Activated CD4-positive, alpha-beta T cell treated with anti-CD3 and anti-CD28 coated beads, Interleukin-2, amount 10 ng/mL, durations not matched to agents 7 days and 5 days (primary cell): Measurements from ENCODE around the gene IFNL4. TPM values are rescaled to one million over a fixed set of nuclear protein-coding genes. Genes with fewer than 3 reads are reported as not detected.
"Not testable (repeated sequence)": the region's sequence is repeated elsewhere in the genome, so short reads cannot be mapped to it uniquely, and the experiment has no call there.

Source experiments
- CTCF ChIA-PET: fragments of 350-600 bp; sonication (Branson Sonifier 250); formaldehyde crosslinking; loops from one replicate; lab custom pipeline; 2021; ENCODE audit warnings: antibody characterized with exemption; lab: Charles Lee
- POLR2A ChIA-PET: fragments of 350-600 bp; sonication (Branson Sonifier 250); formaldehyde crosslinking; loops from one replicate; lab custom pipeline; 2021; ENCODE audit warnings: antibody characterized with exemption; lab: Charles Lee
- DNase-seq: peaks from one replicate; pipeline ENCODE4 v3.0.0-alpha.2; 2020
- H3K27ac Mint-ChIP-seq: one replicate; pipeline ENCODE4 v1.8.0; 2021; ENCODE audit warnings: mild to moderate bottlenecking, moderate library complexity, mixed read lengths
- H3K27me3 Mint-ChIP-seq: one replicate; pipeline ENCODE4 v1.8.0; 2021; ENCODE audit warnings: mixed read lengths
- H3K36me3 Mint-ChIP-seq: one replicate; pipeline ENCODE4 v1.8.0; 2021; ENCODE audit warnings: low read depth, mixed read lengths
- H3K4me1 Mint-ChIP-seq: one replicate; pipeline ENCODE4 v1.8.0; 2021; ENCODE audit warnings: mixed read lengths
- H3K4me3 Mint-ChIP-seq: one replicate; pipeline ENCODE4 v1.8.0; 2021; ENCODE audit warnings: mild to moderate bottlenecking, moderate library complexity, mixed read lengths
- H3K9me3 Mint-ChIP-seq: one replicate; pipeline ENCODE4 v1.8.0; 2021; ENCODE audit warnings: mixed read lengths
- total RNA-seq, 2 experiments: library from RNA; stranded (reverse); gene quantifications; one replicate each; pipeline ENCODE4 v1.2.3, GENCODE V29; 2021

The IFNL4 gene
- total RNA-seq, 2 experiments from 2014 or later, result not detected

DNA sequence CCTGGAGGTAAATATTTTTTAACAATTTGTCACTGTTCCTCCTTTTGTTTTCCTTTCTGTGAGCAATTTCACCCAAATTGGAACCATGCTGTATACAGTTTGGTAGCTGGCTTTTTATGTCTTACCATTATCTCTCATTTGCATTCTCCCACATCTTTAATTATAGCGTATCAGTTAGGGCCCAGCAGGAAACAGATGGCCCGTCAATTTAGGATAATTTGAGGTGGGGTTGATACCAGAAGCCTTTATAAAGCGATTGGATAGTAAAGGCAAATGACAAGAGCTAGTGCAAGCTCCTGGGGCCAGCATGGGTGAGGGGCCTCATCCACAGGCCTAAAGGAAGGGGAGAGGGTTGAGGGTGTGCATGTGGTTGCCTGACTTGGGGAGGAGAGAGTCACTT, 3.8 kb upstream of the IFNL4 start:
- Mint-ChIP-seq H3K27ac (no peak overlapping the region), H3K36me3 (no peaks in the 10 kb centered on the region), H3K9me3 (no peaks in the 10 kb centered on the region), H3K4me3 (no peak overlapping the region), H3K27me3 (peaks cover 6% of the 10 kb centered on the region), H3K4me1 (peaks cover 12% of the 10 kb centered on the region)
- CTCF ChIA-PET, result no interaction called here
- POLR2A ChIA-PET, result no interaction called here
- DNase-seq, result no peak

DNA sequence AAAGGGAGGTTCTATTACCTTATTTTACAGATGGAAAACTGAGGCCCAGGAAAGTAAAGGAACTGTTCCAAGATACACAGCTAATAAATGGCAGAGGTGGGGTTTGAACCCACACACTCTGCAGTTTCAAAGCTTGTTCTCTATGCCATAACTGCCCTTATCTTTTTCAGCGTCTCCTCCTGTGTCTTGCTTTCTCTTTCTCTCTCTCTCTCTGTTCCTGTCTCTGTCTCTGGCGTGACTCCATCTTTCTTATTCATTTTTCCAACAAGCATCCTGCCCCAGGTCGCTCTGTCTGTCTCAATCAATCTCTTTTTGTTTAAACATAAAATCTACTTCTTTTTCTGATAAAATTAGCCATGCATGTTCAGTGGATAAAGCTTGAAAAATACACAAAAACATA, 3.2 kb upstream of the IFNL4 start:
- Mint-ChIP-seq H3K9me3 (no peaks in the 10 kb centered on the region), H3K4me3 (no peak overlapping the region), H3K27me3 (peaks cover 10% of the 10 kb centered on the region), H3K4me1 (peaks cover 12% of the 10 kb centered on the region), H3K36me3 (no peaks in the 10 kb centered on the region), H3K27ac (no peak overlapping the region)
- ChIA-PET POLR2A (no interaction called here), CTCF (no interaction called here)
- no peak for DNase-seq

DNA sequence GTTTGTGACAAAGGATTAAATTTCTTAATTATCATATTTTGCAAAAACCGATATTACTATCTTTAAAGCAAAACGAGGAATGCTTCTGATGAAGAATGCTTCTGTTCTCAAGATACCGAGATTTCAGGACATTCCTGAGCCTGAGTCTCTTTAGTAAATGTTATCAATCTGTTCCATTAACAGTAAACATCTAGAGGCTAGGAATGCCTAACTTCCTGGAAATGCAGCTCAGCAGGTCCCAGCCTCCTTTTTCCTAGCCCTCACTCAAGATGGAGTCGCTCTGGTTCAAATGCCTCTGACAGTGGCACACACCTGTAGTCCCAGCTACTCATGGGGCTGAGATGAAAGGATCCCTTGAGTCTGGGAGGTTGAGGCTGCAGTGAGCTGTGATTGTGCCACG, 2.4 kb upstream of the IFNL4 start:
- no peak overlapping the region for H3K27ac Mint-ChIP-seq
- DNase-seq, result no peak
- H3K4me3 Mint-ChIP-seq, result no peak overlapping the region
- H3K9me3 Mint-ChIP-seq, result no peaks in the 10 kb centered on the region
- POLR2A ChIA-PET, result no interaction called here
- no peaks in the 10 kb centered on the region for H3K36me3 Mint-ChIP-seq
- CTCF ChIA-PET, result interaction anchor here (0.6 kb wide), 1 partner anchor 125 kb away, joined by 3 read pairs; no protein-coding TSS in a partner anchor
- peaks cover 11% of the 10 kb centered on the region for H3K27me3 Mint-ChIP-seq
- H3K4me1 Mint-ChIP-seq, result peaks cover 12% of the 10 kb centered on the region

DNA sequence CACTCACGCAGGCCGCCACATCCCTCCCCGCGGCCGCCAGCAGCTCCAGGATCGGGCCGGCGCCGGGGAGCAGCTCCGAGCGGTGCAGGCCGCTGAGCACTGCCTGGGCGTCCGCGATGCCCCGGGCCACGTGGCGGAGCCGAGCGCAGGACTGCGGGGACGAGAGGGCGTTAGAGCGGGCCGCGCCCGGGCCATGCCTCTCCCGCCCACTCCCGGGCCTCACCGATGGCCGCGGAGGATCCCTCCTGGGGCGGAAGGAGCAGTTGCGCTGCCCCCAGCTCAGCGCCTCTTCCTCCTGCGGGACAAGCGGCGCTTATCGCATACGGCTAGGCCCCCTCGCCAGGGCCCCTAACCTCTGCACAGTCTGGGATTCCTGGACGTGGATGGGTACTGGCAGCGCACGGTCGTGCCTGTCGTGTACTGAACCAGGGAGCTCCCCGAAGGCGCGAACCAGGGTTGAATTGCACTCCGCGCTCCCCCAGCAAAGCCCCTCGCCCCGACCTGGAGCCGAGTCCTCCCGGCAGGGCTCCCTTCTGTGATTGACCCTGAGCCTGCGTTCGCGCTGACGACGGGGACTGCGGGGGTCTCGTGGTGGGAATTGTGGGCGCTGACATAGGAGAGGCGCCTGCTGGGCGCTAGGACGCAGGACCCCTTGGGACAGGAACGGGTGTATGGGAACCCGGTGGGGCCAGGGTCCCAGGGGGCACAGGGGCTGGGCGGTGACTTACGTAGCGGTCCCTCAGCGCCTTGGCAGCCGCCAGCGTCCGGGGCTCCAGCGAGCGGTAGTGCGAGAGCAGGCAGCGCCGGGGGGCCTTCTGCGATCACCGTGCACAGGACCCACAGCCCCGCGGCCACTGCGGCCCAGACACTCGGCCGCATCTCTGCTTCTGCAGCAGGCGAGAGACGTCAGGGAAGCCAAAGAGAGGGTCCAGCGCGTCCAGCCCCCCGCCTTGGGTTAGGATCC, 673 bp downstream of the IFNL4 start:
- Mint-ChIP-seq H3K27ac (no peak overlapping the region), H3K9me3 (no peaks in the 10 kb centered on the region), H3K4me1 (peaks cover 12% of the 10 kb centered on the region), H3K36me3 (no peaks in the 10 kb centered on the region), H3K27me3 (peaks cover 11% of the 10 kb centered on the region), H3K4me3 (no peak overlapping the region)
- no peak for DNase-seq
- CTCF ChIA-PET, result interaction anchor here (1.0 kb wide), 1 partner anchor 49 kb away, joined by 3 read pairs; no protein-coding TSS in a partner anchor
- POLR2A ChIA-PET, result no interaction called here

DNA sequence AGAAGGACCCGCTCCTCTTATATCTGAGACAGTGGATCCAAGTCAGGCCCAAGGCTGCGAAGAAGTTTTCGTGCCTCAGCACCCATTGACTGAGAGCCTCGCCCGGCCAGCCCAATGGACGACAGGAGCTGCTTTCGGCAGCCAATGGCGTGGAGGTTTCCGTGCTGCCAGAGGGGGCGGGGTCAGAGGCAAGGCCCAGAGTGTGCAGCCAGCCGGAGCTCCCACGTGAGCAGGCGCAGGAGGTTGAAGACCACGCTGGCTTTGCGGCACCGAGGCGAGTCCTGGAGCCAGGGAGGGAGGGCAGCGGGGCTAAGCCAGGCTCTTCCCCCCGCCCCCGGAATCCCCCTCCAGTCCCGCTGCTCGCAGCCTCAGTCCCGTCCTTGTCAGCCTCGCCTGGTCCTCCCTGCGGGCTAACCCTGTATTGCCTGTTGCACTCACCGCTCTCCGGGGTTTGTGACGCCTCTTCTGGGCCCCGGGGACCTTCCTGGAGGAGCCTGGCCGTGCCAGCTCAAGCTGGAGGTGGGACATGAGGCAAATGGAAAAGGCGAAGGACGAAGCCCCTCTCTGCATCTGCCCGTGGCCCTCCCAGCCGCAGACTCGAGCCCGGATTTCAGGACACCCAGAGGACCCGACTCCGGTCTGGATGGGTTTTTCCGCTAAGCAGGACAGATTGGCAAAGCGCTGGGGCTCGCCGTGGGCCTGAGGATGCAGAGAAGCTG, 1.5 kb downstream of the IFNL4 start:
- Mint-ChIP-seq H3K4me3 (no peak overlapping the region), H3K4me1 (peaks cover 4% of the 10 kb centered on the region), H3K27ac (no peak overlapping the region), H3K9me3 (no peaks in the 10 kb centered on the region), H3K36me3 (no peaks in the 10 kb centered on the region), H3K27me3 (peaks cover 11% of the 10 kb centered on the region)
- ChIA-PET POLR2A (no interaction called here), CTCF (interaction anchor here (1.0 kb wide), 1 partner anchor 48 kb away, joined by 3 read pairs; no protein-coding TSS in a partner anchor)
- DNase-seq, result no peak

DNA sequence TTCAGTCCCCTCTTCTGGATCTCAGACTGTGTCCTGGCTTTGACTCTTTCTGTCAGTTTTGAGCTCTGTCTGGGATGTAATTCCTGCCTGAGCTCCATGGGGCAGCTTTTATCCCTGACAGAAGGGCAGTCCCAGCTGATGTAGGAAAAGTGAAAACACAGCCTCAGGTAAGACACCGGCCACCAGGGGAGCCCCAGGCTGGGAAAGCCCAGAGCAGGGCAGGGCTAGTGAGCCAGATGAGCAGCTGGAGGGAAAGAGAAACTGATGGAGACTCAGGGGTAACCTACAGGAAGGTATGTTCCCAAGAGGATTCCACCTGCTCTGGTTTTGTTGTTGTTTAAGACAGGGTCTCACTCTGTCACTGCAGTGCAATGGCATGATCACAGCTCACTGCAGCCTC, 3.5 kb downstream of the IFNL4 start:
- POLR2A ChIA-PET, H3K27me3 Mint-ChIP-seq, H3K27ac Mint-ChIP-seq, H3K9me3 Mint-ChIP-seq, CTCF ChIA-PET, DNase-seq, H3K4me1 Mint-ChIP-seq, H3K4me3 Mint-ChIP-seq, H3K36me3 Mint-ChIP-seq: not testable (repeated sequence)

DNA sequence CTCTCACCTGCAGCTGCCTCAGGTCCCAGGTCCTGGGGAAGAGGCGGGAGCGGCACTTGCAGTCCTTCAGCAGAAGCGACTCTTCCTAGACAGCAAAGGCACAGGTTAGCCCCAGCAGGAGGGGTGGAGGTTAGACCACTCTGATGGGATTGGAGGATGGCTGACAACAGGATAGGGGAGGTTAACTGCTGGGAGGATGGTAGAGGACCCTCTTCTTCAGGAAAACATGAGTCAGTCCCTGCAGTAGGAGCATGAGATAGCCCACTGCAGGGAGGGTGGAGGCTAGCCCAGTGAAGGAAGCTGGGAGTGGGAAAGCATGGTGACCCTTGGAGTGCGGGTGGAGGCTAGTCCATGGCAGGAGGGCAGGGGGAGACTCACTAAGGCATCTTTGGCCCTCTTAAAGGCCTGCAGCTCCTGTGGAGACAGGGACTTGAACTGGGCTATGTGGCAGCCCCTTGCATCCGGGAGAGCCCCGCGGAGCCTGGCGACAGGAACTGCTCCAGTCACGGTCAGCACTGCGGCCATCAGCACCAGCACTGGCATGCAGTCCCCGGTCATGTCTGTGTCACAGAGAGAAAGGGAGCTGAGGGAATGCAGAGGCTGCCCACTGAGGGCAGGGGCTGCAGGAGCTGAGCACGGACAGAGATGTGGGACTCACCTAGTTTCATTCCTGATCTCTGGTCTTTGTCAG, 4.1 kb downstream of the IFNL4 start, which contains the start of gene IFNL3:
IFNL3 (minus strand) TSS at position 597 of the 691 bp plus-strand sequence; CDS start at position 558, 39 bp downstream.
- CTCF ChIA-PET, H3K9me3 Mint-ChIP-seq, H3K27me3 Mint-ChIP-seq, H3K36me3 Mint-ChIP-seq, H3K4me1 Mint-ChIP-seq, H3K4me3 Mint-ChIP-seq, DNase-seq: not testable (repeated sequence)
- POLR2A ChIA-PET, result interaction anchor here (0.6 kb wide), 1 partner anchor 217 kb away, joined by 8 read pairs; no protein-coding TSS in a partner anchor
- H3K27ac Mint-ChIP-seq, result peak within 1 kb of the TSS; percentile 27

DNA sequence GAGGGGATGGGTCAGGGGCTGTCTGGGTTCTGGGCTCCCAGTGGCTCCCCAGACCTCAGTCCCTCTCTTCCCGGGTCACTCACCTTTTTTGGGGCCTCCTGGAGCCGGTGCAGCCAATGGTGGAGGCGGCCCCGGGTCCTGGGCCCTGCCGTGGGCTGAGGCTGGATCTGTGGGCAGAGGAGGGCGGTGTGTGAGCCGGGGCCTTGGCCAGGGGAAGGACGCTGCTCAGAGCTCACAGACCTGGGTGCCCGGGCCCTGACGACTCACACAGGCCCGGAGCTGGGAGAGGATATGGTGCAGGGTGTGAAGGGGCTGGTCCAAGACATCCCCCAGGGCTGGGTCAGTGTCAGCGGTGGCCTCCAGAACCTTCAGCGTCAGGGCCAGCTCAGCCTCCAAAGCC, 4.9 kb downstream of the IFNL4 start:
- H3K27ac Mint-ChIP-seq, H3K27me3 Mint-ChIP-seq, POLR2A ChIA-PET, H3K4me1 Mint-ChIP-seq, CTCF ChIA-PET, H3K4me3 Mint-ChIP-seq, DNase-seq, H3K9me3 Mint-ChIP-seq, H3K36me3 Mint-ChIP-seq: not testable (repeated sequence)

DNA sequence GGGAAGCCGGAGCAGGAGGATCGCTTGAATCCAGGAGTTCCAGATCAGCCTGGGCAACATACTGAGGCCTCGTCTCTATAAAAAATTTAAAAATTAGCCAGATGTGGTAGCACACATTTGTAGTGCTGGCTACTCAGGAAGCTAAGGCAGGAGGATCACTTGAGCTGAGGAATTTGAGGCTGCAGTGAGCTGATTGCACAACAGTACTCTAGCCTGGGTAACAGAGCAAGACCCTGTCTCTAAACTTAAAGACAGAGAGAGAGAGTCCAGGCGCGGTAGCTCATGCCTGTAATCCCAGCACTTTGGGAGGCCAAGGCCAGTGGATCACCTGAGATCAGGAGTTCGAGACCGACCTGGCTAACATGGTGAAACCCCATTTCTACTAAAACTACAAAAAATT, 8.2 kb downstream of the IFNL4 start:
- no peak for DNase-seq
- no peak overlapping the region for H3K4me3 Mint-ChIP-seq
- H3K4me1 Mint-ChIP-seq, result peaks cover 28% of the 10 kb centered on the region
- H3K27me3 Mint-ChIP-seq, result no peaks in the 10 kb centered on the region
- H3K27ac Mint-ChIP-seq, result no peak overlapping the region
- POLR2A ChIA-PET, result no interaction called here
- H3K9me3 Mint-ChIP-seq, result no peaks in the 10 kb centered on the region
- CTCF ChIA-PET, result interaction anchor here (0.6 kb wide), 1 partner anchor 21 kb away, joined by 5 read pairs; no protein-coding TSS in a partner anchor
- H3K36me3 Mint-ChIP-seq, result no peaks in the 10 kb centered on the region

DNA sequence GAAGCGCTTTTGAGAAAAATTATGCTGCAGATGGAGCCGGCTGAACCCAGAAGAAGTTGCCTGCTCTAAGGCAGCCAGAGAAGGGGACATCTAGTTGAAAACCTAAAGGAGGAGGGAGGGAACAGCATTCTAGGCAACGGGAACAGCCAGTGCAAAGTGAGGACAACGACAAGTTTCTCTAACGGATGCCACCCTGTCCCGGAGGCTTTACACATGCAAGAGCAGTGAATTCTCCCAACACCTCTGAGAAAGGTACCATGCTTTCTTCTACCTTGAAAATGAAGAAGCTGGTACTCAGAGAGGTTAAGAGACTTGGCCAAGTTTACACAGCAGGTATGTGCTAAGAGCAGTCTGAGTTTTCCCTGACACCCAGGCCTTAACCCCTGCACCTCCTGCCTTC, 9.7 kb downstream of the IFNL4 start:
- no peaks in the 10 kb centered on the region for H3K9me3 Mint-ChIP-seq
- H3K4me3 Mint-ChIP-seq, result no peak overlapping the region
- H3K36me3 Mint-ChIP-seq, result no peaks in the 10 kb centered on the region
- CTCF ChIA-PET, result interaction anchor here (0.7 kb wide), 1 partner anchor 129 kb away, joined by 3 read pairs; no protein-coding TSS in a partner anchor
- POLR2A ChIA-PET, result no interaction called here
- peaks cover 28% of the 10 kb centered on the region for H3K4me1 Mint-ChIP-seq
- no peaks in the 10 kb centered on the region for H3K27me3 Mint-ChIP-seq
- H3K27ac Mint-ChIP-seq, result no peak overlapping the region
- DNase-seq, result no peak

DNA sequence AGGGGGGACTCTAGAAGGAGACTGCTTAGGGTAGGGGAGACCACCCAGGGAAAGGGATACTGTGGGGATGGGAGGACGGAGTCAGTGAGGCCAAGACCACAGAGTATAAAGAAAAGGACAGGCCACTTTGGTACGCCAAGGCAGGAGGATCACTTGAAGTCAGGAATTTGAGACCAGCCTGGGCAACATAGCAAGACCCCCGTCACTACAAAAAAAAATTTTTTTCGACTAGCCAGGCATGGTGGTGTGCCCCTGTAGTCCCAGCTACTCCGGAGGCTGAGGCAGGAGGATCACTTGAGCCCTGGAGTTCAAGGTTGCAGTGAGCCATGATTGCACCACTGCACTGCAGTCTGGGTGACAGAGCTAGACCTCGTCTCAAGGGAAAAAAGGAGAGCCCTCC, 10.4 kb downstream of the IFNL4 start:
- H3K27ac Mint-ChIP-seq, result peak overlapping the region; percentile 88
- H3K4me3 Mint-ChIP-seq, result peak overlapping the region; percentile 41

More for the DNA sequence above, 10.4 kb downstream of the IFNL4 start:
- Mint-ChIP-seq H3K4me1 (peaks cover 28% of the 10 kb centered on the region), H3K9me3 (no peaks in the 10 kb centered on the region), H3K27me3 (no peaks in the 10 kb centered on the region), H3K36me3 (no peaks in the 10 kb centered on the region)
- DNase-seq, result no peak
- ChIA-PET CTCF (interaction anchor here (1.5 kb wide), 1 partner anchor 15 kb away, joined by 5 read pairs; no protein-coding TSS in a partner anchor), POLR2A (interaction anchor here (0.6 kb wide), 1 partner anchor 25 kb away, joined by 4 read pairs; no protein-coding TSS in a partner anchor)
